Esophagus squamous epithelium (tissue), 5 donors: ENCODE results near the gene IVD. TPM values are rescaled to one million over a fixed set of nuclear protein-coding genes. Genes with fewer than 3 reads are reported as not detected.

Experiments used
- DNase-seq: peaks from one replicate; lab custom pipeline; 2025; lab: John Stamatoyannopoulos, UW
- H3K27ac ChIP-seq, 4 donors: fragments of 200-600 bp; sonication (generic); one replicate each; pipeline ENCODE4 v1.5.1; 2016 to 2019; ENCODE audit warnings: mild to moderate bottlenecking in 1 of 4
- H3K27me3 ChIP-seq, 4 donors: fragments of 200-600 bp; sonication (generic); 1 replicate in 3 of 4; 2 replicates in 1 of 4; pipeline versions ENCODE4 v1.5.1 to v1.6.0; 2017 to 2021; ENCODE audit warnings: antibody characterized with exemption in 1 of 4
- H3K36me3 ChIP-seq, 3 donors: fragments of 200-600 bp; sonication (generic); one replicate each; pipeline ENCODE4 v1.5.1; 2016 to 2019
- H3K4me1 ChIP-seq, 3 donors: fragments of 200-600 bp; sonication (generic); one replicate each; pipeline ENCODE4 v1.5.1; 2017 to 2019
- H3K4me3 ChIP-seq, 4 donors: fragments of 200-600 bp; sonication (generic); 1 replicate in 3 of 4; 2 replicates in 1 of 4; pipeline ENCODE4 v1.5.1; 2016 to 2019; ENCODE audit warnings: mild to moderate bottlenecking in 2 of 4, moderate library complexity in 1 of 4
- H3K9me3 ChIP-seq, 3 donors: fragments of 200-600 bp; sonication (generic); one replicate each; pipeline ENCODE4 v1.5.1; 2016 to 2019
- POLR2A ChIP-seq, 4 donors: fragments of 450-650 bp; IDR thresholded peaks; one replicate each; pipeline ENCODE4 v1.6.1; 2017; ENCODE audit warnings: antibody characterized with exemption in 4 of 4, mild to moderate bottlenecking in 4 of 4, moderate library complexity in 3 of 4
- WGBS, 2 donors: methylation state at CpG; one replicate each; pipeline ENCODE4 v1.1.5; 2018; 5-methylcytosine and 5-hydroxymethylcytosine counted together
- intact Hi-C: fragments of 100-400 bp; cut with DNase I; formaldehyde crosslinking; loops from one replicate; pipeline ENCODE4 v1.15.0; 2022
- total RNA-seq, 4 donors: library from RNA; depleted of rRNA; stranded (reverse); fragments of >200 nt; gene quantifications; one replicate each; pipeline ENCODE4 v1.1.0, GENCODE V29; 2016
- TF ChIP-seq, protein P1 (sequence below), 6 experiments: fragments of 450-650 bp in 4 of 6; fragments of 200-600 bp in 2 of 6; sonication (generic) in 2 of 6; IDR thresholded peaks; one replicate each; pipeline ENCODE4 v1.5.1; 2016 to 2019; ENCODE audit warnings: antibody characterized with exemption in 6 of 6, mild to moderate bottlenecking in 4 of 6, moderate library complexity in 4 of 6
- donor health status: DM: yes; HTN: yes; CAD: no.

IVD gene
- total RNA-seq, 4 donors from 2014 or later = 10.7 to 42.2 (median 15.4) TPM

DNA sequence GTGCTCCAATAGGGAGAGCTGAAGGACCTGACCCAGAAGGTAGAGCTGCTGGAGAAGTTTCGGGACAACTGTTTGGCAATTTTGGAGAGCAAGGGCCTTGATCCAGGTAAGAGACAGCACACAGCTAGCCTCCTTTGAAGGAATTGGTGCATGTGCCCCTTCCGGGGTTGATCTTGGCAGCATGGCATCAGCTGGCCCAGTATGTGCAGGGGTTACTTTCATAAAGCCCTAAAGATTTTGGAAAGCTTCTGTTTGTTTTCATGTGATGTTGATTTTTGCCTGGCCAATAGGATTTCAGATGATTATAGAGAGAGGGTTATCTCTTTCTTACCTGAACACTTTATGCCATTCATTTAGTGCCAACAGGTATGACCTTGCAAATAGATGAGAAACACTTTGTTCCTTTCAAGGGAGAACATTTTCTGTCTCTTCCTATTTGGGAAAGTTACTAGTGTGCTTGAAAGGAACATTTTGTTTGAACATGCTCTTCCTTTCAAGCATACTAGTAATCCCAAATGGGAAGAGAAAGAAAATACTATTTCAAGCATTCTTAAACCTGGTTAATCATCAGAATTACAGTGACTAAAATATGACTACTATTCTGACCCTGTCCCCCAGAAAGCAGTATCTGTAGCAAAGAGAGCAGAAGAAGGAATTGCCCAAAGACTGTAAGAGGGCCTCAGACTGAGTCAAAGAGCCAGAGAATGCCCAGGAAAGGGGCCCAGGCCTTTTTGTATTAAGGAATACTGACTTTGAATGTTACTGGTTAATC lies 15.6 kb upstream of the IVD start:
- DNase-seq = no peak
- 86 to 90% methylated on average over 1 to 2 of the region's 2 CpGs for WGBS, 2 donors
- intact Hi-C loops = no loop called here
- H3K27ac ChIP-seq = peak overlapping the region in 2 of 4 donors; percentile 1 to 24
- no peak overlapping the region for H3K4me3 ChIP-seq
- no peaks in the 10 kb centered on the region for H3K4me1 ChIP-seq
- TF ChIP-seq POLR2A (IDR thresholded peaks at IDR 0.05) = no peak
- TF ChIP-seq, protein P1, sequence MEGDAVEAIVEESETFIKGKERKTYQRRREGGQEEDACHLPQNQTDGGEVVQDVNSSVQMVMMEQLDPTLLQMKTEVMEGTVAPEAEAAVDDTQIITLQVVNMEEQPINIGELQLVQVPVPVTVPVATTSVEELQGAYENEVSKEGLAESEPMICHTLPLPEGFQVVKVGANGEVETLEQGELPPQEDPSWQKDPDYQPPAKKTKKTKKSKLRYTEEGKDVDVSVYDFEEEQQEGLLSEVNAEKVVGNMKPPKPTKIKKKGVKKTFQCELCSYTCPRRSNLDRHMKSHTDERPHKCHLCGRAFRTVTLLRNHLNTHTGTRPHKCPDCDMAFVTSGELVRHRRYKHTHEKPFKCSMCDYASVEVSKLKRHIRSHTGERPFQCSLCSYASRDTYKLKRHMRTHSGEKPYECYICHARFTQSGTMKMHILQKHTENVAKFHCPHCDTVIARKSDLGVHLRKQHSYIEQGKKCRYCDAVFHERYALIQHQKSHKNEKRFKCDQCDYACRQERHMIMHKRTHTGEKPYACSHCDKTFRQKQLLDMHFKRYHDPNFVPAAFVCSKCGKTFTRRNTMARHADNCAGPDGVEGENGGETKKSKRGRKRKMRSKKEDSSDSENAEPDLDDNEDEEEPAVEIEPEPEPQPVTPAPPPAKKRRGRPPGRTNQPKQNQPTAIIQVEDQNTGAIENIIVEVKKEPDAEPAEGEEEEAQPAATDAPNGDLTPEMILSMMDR (IDR thresholded peaks at IDR 0.05) = no peak
- H3K27me3 ChIP-seq = no peaks in the 10 kb centered on the region
- no peaks in the 10 kb centered on the region for H3K9me3 ChIP-seq
- peaks cover 0 to 72% (median 18%) of the 10 kb centered on the region in 3 donors for H3K36me3 ChIP-seq

DNA sequence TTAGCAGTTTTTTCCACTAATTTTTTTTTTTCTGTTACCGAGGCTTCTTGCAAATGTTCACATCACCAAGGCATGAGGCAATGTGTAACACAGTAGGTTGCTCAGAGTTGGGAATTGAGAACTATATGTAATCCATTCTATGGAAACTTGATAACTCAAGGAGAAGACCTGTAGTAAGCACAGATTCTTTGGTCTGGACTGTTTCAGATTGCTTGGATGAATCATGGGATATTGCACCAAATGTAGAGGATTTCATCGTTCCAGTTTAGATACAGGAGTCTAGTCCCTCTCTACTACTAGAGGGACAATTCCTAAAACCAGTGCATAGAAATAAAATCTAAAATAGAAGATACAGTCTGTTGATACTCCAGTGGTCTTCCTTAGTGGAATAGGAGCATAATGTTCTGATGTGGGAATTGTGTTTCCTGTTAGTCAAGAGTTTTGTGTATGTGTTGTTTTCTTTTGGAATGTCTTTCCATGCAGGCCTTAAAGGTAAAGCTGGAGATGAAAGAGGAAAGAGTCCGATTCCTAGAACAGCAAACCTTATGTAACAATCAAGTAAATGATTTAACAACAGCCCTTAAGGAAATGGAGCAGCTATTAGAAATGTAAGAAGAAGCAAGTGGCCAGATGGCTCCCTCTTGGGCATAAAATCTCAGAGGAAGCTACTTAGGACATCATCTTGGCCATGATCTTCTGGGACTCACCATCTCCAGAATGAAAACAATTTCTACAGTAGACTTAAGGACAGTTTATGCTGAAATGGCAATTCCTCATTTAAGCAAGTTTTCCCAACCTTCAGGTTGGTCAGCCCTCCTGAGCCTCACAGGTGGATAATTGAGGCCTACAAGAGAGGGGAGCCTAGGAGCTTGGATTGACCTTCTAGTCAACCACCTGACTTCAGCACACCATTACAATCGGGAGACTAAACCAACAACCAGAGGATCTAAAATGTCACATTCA lies 12.3 kb upstream of the IVD start:
- 86 to 94% methylated on average over 4 of the region's 4 CpGs for WGBS, 2 donors
- intact Hi-C loops = no loop called here
- no peak for DNase-seq
- TF ChIP-seq, protein P1 (IDR thresholded peaks at IDR 0.05) = no peak
- TF ChIP-seq POLR2A (IDR thresholded peaks at IDR 0.05) = no peak
- H3K4me3 ChIP-seq = no peak overlapping the region
- peaks cover 0 to 3% (median 0%) of the 10 kb centered on the region in 3 donors for H3K4me1 ChIP-seq
- no peaks in the 10 kb centered on the region for H3K9me3 ChIP-seq
- no peak overlapping the region for H3K27ac ChIP-seq
- H3K27me3 ChIP-seq = no peaks in the 10 kb centered on the region
- peaks cover 0 to 55% (median 7%) of the 10 kb centered on the region in 3 donors for H3K36me3 ChIP-seq

DNA sequence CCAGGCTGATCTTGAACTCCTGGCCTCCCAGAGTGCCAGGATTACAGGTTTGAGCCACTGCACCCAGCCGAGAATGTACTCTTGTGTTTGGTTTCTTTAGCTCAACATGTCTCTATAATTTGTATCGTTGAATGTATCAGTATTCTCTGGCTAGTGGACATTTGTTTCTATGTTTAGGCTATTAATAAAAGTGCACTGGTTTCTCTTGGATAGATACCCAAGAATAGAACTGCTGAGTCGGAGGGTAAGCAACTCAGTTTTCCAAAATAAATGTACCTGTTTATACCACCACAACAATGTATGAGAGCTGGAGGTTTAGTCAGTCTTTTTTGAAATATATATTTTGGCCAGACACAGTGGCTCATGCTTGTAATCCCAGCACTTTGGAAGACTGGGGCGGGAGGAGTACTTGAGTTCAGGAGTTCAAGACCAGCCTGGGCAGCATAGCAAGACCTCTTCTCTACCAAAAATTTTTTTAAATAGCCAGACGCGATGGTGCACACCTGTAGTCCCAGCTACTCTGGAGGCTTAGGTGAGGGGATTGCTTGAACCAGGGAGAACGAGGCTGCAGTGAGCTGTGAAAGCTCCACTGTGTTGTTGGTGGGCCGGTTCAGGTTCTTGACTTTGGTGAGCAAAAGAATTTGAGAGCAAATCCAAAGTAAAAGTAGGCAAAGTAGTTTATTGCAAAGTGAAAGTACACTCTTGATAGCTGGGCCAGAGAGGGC lies 7.7 kb upstream of the IVD start:
- Histone ChIP-seq H3K4me3 (no peak overlapping the region), H3K27ac (no peak overlapping the region), H3K9me3 (no peaks in the 10 kb centered on the region), H3K27me3 (no peaks in the 10 kb centered on the region), H3K36me3 (peaks cover 0 to 16% (median 6%) of the 10 kb centered on the region in 3 donors), H3K4me1 (peaks cover 0 to 5% (median 0%) of the 10 kb centered on the region in 3 donors)
- intact Hi-C loops = no loop called here
- no peak for DNase-seq
- TF ChIP-seq, protein P1 (IDR thresholded peaks at IDR 0.05) = no peak
- TF ChIP-seq POLR2A (IDR thresholded peaks at IDR 0.05) = no peak
- 89 to 93% methylated on average over 8 of the region's 8 CpGs for WGBS, 2 donors

DNA sequence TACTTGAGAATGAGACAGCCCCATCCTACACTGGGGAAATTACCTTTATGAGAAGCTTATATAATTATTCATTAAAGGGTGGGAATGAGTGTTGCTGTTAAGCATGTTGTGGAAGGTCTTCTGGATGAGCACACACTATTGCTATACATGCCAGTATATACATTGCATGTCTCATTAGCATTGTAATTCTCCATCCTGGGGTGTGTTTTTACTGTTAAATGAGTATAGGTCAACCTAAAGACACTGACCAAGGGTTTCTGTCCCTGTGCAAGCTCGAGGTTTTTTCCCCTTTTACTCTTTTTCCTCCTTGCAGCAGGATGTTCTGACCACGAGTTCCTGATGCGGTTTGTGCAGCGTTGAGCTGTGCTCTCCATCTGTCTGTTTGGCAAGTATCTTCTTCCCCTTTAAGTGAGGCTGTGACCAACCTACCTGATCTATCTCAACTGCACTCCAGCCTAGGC lies 7.2 kb upstream of the IVD start:
- DNase-seq = no peak
- intact Hi-C loops = no loop called here
- Histone ChIP-seq H3K36me3 (peaks cover 0 to 10% (median under 1%) of the 10 kb centered on the region in 3 donors), H3K9me3 (no peaks in the 10 kb centered on the region), H3K27me3 (no peaks in the 10 kb centered on the region), H3K4me3 (no peak overlapping the region), H3K4me1 (peaks cover 0 to 5% (median 0%) of the 10 kb centered on the region in 3 donors), H3K27ac (no peak overlapping the region)
- TF ChIP-seq, protein P1 (IDR thresholded peaks at IDR 0.05) = no peak
- TF ChIP-seq POLR2A (IDR thresholded peaks at IDR 0.05) = no peak
- 63 to 74% methylated on average over 4 of the region's 4 CpGs for WGBS, 2 donors
